ENCODE results near the gene PPAN.
A peak's percentile ranks its signal among the peaks of the same experiment; 100 is the strongest.

- TF ChIP-seq CTCF (IDR thresholded peaks at IDR 0.05 in 8 of 11, conservative IDR thresholded peaks at IDR 0.05 in 3 of 11) (peak; percentile 36 to 74 (median 66)), POLR2A (IDR thresholded peaks at IDR 0.05) (no peak), POLR2AphosphoS5 (IDR thresholded peaks at IDR 0.05) (peak; percentile 31 to 46 (median 39))
Observed at GRCh38 chr19:10112895-10113591, 6.9 kb downstream of the PPAN start.
